NCI-H2081 treated with DMSO at 0.1 percent for 48 hours (cell line): ENCODE data around the gene ABI3BP.

Experiments
- DNase-seq: peaks from one replicate; lab custom pipeline; 2025; lab: John Stamatoyannopoulos, UW

The ABI3BP gene

DNA sequence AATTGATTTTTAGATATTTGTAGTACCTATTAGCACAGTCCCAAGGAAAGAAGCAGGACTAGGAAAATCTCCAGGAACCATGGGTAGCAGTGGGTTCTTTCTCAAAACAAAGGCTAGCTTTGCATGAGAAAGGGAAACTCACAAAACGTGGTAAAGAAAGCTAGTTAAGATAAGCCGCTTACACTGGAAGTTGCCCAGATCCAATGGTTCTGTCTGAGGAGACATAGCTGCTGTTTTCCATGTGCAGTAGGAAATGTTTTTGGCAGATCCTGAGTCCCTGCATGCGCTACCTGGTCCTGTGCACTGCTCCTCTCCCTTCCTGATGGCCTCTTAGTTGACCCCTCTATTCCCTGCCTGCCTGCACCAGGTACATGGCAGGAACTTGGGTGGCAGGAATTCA lies 223.5 kb downstream of the ABI3BP start:
- no peak for DNase-seq

DNA sequence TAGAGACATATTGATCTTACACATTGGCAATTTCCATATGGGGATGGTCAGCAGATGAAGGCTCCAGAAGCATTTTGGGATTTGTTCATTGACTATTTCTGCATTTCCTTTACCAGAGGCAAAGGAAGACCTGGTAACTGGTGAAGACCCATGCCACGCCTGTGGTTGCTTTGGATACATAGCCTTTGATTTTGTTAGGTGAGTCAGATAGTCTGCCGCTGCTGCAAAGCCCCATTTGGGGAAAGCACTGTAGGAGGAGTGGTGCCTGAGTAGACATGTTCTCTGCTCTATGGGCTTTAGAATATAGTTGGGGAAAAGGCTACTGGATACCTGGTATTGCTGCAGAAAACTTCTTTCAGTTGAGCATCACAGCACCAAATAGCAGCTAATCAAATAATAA lies 227.2 kb downstream of the ABI3BP start:
- DNase-seq = no peak

DNA sequence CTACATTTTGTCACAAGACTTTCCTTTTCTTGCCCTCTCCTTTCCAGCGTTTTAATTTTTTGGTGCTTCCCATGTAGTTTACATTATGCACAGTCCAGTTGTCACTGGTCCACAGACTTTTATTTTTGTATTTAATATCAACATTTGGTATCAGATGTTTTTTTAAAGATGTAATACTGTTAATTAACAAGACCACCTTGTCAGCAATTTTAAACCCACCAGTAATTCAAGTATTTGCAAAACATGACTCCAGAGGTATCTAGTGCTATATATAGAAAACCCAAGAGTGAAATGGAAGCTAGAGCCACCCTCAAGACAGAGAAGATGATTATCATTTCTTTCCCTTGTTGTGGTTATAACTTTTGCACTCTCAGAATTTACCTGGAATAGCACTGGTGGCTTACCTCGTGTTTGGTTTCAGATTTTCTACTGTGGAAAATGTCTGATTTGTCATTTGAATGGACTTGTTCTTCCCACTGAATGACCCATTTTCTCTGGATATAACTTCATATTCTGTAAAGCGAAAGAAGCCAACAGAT lies 227.7 kb downstream of the ABI3BP start:
- no peak for DNase-seq

DNA sequence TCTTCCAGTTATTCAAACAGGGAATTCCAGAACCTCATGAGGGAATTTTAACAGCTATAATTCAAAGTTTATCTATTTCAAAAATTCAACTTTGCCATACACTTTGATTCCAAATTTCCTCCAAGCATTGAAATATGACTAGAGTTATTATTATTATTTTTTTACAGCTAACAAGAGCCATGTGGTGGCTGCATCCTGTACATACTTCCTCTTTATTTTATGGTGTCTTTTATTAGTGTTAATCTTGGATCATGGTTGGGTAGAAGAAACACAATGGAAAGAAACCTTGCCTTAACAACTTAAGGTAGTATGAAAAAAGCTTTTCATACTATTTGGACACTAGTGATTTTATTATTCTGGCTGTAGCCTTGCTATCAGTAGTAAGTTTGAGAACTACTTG lies 231.3 kb downstream of the ABI3BP start:
- DNase-seq = no peak

DNA sequence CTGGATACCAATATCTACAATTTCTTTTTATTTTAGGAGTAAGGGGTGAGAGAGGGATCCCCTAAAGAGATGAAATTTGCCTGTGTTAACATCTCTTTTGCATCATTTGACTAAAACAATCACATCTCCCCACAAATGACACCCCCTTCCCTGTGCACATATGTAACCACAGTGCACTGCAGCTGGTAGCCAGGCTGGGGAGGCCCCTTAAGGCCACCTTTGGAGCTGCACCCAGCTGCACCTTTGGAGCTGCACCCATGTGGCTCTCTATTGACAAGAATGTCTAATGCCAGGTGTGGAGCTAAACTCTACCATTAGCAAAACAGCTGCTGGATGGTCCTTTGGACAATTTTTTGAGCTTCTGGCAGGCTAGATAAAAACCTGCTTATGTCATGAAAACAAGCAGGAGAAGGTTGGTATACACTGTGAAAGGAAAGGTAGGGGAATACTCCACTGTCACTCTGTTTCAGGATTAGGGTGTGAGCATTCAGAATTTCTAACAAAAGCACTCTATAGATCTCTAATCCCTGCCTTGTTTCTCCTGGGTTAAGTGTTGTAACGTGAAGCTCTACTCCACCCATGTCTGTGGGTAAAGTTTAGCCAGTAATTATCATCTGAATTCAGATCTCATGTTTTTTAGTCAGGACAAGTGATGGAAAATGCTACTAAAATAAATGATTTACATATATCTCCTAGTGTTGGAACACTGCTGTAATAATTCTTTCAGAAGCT lies 231.8 kb downstream of the ABI3BP start:
- no peak for DNase-seq

DNA sequence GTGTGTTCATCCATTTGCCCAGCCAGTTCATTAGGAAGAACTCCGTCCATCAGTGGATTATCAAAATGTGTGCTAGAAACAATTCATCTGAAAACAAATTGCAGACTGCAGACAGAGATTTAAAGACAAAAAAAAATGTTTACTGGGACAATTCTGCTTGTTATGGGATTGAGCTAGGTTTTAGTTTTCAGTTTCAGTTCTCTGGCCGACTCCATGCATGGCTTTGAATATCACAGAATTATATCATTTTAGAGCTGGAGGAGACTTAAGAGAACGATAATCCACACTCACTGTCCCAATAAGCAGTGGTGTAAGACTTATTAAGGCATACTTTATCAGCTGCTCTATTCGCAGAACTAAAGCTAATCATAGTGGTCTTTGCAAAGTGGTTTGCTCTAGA lies 232.8 kb downstream of the ABI3BP start:
- no peak for DNase-seq

DNA sequence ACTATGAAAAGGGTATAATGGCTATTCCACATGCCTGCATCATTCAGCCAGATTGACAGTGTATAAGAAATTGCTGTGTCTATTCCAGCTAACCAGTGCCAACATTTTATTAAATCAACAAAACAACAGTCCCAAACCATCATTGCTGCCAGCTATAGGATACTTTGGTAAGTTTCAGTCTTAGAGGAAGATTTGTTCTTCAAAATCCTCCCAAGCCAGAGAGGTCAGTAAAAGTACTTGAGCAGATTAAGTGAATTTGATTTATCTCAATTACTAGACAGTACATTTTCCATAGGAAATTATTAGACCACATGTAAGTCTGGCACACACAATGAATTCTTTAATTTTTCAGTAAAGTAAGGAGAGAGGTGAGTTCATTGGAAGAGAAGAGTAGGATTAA lies 233.3 kb downstream of the ABI3BP start:
- DNase-seq = no peak

DNA sequence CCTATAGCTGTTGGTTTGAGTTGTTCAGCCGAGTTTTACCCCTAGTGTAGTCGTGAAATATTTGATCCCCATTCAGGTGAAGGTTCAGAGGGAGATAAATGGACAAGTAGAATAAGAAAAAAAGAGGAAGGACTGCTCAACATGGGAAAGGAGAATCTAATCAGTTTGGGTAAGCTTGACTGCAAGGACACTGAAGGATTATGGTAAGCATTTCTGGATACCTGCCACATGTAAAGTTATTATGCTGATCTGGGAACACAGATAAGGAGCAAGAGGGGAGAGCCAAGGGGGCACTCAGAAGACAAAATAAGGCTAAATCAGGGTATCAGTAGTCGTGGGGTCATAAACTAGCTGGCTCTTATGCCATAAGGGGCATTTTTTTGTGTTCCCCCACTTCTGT lies 234.1 kb downstream of the ABI3BP start:
- DNase-seq = no peak

DNA sequence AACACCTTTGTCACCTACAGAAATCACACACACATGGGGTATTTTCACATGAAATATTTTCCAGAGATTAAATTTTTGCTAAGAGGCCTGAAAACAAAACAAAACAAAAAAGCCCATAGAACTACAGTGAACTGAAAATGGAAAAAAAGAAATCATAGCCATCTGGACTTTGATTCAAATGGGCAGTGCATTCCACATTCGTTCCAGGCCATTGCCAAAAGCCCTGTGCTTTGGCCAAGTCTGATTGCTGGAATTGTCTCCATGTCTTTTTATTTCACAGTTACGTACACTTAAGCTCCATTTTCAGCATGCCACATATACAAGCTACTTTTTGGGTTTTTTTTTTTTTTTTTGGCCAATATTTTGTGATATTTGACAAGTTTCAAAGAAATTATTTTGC lies 236.8 kb downstream of the ABI3BP start:
- no peak for DNase-seq

DNA sequence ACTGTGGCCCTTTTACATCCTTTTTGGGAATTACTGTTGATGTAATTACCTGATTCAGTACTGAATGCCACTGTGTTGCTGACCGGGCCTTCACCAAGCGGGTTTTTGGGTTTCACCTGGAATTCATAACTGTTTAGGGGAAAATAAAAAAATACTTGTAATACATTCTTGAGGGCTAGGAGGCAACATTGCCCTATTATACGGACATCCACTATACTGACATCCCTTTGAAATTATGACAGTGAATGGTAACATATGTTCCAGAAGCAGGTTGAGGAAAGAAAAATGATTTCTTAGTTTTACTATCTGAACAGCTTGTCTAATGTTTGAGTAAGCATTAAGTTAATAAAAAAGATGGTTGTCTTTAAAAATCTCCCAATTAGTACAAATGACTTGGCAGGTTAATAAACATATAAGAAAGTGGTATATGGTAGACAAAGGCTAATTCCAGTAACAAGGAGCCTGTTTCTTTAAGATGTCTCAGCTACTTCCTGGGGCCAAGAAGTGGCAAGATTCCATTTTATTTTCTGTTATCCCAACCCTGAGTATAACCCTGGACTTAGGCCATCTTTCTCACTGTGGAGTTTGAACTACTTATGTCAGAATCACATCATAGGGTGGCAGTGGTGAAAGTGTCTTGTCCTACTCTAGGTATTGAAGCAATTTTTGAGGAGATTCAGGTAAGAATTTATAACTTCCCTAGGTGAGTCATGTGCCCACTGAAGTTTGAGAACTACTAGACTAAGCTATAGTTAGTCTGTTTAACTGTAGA lies 238.5 kb downstream of the ABI3BP start:
- no peak for DNase-seq

DNA sequence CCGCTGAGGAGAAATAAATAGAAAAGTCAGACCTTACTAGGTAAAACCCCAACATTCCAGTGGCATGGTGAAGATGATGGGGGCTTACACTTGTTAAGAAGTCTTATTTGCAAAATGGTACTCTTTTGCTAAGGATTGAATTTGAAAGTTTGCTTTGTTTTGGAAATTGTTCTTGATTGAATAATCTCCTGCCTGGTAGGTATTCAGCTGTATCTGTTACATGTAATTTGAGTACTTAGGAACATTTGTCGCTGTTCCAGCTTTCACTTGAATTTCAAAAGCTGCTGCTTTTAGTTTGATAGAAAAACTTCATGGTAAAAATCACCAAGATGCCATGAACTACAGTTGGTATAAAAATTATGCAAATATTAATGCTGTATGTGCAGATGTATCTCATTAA lies 239.4 kb downstream of the ABI3BP start:
- DNase-seq = no peak

DNA sequence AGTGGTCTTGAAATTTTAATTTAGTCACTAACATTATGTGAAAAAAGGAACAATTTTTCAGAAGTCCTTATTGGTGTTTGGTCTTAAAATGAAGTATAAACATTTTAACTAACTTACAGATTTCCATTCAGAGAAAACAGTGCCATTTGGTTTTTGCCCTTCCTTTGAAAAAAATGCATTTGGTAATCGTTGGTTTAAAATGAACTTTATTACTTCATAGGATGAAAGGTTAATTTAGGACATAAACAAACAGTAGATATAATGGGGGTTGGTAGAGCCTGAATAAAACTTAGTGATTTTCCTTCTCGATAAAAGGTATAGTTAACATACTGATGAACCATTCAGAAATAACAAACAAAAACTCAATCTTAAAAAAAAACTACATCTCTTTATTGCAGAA lies 244.3 kb downstream of the ABI3BP start:
- DNase-seq = no peak

DNA sequence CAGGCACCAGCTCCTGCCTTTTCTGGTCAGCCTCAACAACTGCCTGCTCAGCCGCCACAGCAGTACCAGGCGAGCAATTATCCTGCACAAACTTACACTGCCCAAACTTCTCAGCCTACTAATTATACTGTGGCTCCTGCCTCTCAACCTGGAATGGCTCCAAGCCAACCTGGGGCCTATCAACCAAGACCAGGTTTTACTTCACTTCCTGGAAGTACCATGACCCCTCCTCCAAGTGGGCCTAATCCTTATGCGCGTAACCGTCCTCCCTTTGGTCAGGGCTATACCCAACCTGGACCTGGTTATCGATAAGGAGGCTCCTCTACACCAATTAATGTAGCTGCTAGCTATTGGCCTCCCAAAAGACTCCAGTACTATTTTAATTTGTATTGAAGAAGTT lies 245.0 kb downstream of the ABI3BP start:
- DNase-seq = no peak

DNA sequence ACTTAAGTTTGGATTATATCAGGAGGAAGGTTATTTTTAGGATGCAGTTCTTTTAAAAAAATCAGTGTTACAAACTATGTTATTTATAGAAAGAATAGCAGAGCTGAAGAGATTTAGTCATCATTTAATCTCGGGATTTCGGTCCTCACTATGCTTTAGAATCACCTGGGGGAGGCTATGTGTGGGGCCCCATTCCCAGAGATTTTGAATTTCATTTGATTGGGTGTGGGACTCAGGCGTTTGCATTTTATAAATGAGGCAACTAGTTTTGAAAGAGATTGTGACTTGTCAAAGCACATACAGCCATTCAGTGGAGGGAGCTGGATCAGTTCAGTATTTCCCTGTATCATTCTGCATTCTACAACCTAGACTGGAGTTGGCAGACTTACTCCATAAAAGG lies 247.1 kb downstream of the ABI3BP start:
- no peak for DNase-seq

DNA sequence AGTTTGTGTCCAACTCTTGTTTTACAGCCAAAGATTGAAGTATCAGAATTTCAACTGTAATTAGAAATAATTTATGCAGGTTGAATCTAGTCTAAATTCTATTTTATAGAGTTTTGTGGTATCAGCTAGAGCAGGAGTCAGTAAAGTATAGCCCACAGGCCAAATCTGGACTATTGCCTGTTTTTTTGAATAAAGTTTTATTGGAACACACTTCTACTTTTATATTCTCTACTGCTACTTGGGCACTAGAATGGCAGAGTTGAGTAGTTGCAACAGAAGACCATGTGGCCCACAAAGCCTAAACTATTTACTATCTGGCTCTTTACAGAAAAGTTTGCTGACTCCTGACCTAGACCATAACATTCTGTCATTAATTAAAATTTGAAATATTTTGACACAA lies 247.6 kb downstream of the ABI3BP start:
- DNase-seq = no peak

DNA sequence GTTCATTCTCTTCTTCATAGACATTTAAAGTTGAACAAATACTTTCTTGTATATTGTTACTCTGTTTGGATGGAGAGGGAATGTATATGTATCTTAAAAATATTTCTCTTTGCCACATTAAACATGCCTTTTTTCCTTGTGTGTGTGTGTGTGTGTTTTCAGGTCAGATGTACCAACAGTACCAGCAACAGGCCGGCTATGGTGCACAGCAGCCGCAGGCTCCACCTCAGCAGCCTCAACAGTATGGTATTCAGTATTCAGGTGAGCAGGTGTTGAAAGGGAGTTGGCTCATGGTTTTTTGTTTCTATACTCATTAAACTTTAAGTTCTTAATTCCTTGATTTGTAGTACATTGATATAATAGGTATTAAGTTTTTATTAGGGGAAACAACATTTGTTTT lies 248.6 kb downstream of the ABI3BP start:
- DNase-seq = no peak

DNA sequence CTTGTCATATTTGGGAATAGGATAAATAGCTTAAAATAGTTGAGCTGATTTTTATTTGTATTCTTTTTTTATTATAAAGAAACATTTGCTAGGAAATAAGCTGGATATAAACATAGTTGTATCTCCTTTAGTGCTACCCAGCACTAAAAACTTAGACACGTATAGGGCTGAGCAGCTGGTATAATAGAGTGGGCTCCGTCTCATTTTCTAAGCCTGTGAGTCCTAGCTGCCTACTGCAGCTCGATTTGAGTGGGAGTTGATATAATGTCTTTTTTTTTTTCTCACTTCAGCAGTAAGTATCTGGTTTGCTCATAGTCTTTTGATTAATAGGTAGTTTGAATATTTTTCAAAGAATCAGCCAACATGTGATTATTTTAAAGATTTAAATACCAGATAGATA lies 249.7 kb downstream of the ABI3BP start:
- no peak for DNase-seq

DNA sequence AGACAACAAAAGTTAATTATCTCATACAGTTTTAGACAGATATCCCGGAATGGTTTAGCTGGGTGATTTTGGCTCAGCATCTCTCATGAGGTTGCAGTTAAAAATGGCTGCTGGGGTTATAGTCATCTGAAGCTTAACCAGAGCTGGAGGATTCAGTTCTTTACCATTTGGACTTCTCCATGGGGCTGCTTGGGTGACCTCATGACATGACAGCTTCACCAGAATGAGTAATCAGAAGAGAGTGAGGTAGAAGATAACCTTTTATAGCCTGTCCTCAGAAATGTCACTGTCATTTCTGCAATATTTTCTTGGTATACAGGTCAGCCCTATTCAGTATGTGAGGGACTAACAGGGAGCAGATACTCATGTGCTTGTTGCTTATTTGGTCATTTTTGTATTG lies 253.0 kb downstream of the ABI3BP start:
- DNase-seq = no peak

DNA sequence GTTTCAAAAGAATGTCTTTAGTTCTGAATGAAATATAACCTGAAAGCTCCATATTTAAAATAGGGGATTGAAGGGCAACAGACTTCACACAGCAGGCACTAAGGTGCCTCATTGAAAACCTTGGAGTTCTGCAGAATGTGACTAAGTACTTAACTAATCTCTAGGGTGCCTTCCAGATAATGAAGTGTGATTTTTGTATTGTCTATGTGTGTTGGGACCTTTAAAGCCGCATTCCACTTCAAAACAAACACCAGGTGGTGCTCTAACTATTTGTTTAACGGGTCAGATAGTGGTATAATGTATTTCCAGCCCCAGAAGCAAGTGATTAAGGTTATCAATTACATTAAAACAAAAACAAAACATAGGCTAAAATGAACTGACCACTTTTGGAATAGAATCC lies 255.9 kb downstream of the ABI3BP start:
- no peak for DNase-seq

DNA sequence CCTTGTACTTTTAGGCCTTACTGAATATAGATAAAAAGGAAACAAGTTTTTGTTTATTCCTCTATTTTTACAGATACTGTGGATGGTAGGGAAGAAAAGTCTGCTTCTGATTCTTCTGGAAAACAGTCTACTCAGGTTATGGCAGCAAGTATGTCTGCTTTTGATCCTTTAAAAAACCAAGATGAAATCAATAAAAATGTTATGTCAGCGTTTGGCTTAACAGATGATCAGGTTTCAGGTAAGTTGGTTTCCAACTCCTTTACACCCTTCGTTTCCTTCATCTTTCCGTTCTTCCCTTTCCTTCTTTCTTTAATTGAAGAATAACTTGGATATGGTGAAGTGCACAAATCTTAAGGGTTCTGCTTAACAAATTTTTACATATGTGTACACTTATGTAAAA lies 260.8 kb downstream of the ABI3BP start:
- no peak for DNase-seq

DNA sequence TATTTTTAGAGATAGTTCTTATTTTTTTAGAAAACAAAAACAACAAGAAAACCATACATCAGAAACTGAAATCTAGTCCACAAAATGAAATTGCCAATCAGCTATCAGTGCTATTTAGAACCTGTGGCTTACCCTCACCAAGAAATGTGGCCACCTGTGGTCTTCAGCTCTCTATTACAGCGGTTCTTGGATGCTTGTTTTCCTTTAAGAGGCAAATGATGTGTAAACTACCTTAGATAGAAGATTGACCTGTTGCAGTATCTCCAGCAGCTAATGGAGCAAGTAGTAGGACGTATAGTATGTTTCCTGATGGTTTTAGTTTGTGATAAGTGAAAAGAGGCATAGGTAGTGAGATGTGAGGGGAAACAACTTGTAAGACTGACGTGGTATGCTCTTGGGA lies 262.7 kb downstream of the ABI3BP start:
- DNase-seq = no peak

DNA sequence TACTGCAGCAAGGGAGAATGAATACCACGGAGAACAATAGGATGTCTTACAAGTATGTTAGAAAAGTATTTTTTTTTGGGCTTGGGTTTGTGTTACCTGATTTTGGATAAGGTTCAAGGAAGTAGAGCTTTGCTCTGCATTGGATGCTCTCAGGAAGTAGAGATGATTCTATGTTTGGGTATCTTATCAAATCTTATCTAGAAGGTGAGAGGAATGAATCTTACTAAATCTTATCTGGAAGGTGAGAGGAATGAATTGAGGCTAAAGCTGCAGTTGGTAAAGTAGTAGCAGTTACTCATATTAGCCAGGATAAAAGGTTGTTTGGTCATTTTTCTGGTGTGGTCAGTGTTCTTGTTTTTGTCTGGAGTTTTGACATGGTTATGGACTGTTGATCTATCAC lies 266.5 kb downstream of the ABI3BP start:
- DNase-seq = no peak

DNA sequence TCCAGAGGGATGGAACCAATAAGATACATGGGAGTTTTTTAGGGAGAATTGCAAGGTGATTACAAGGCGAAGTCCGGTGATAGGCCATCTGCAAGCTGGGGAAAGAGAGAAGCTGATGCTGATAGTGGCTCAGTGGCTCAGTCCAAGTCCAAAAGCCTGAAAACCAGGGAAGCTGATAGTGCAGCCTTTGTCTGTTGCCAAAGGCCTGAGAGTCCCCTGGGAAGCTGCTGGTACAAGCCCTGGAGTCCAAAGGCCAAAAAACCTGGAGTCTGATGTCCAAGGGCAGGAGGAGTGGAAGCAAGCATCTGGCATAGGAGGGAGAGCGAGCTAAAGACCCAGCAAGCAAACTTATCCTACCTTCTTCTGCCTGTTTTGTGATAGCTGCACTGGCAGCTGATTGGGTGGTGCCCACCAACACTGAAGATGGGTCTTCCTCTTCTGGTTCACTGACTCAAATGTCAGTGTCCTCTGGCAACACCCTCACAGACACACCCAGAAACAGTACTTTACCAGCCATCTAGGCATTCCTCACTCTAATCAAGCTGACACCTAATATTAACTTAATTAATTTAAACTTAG lies 267.2 kb downstream of the ABI3BP start:
- DNase-seq = no peak
